H9 (cell line): ENCODE measurements around the gene SULT1E1. TPM values are rescaled to one million over a fixed set of nuclear protein-coding genes. Genes with fewer than 3 reads are reported as not detected.

Experiments used
- DNase-seq: peaks from one replicate; pipeline ENCODE4 v3.0.0-alpha.2; 2017
- H2AFZ ChIP-seq: one replicate; pipeline ENCODE4 v1.6.1; 2013; ENCODE audit warnings: mild to moderate bottlenecking, low read length, control low read depth, moderate library complexity
- H2AK5ac ChIP-seq: 2 replicates; pipeline ENCODE4 v1.6.1; 2013; ENCODE audit warnings: low read length, control low read depth, mixed read lengths; ENCODE audit not compliant: insufficient read length
- H2BK120ac ChIP-seq: one replicate; pipeline ENCODE4 v1.6.1; 2013; ENCODE audit warnings: low read depth, mild to moderate bottlenecking, low read length, control low read depth, inconsistent platforms; ENCODE audit not compliant: poor library complexity, severe bottlenecking
- H2BK12ac ChIP-seq: 2 replicates; pipeline ENCODE4 v1.6.1; 2013; ENCODE audit warnings: low read length, control low read depth, mixed read lengths, low read depth; ENCODE audit not compliant: insufficient read length
- H2BK15ac ChIP-seq: 2 replicates; pipeline ENCODE4 v1.6.1; 2013; ENCODE audit warnings: low read depth, low read length, control low read depth
- H2BK20ac ChIP-seq: one replicate; pipeline ENCODE4 v1.6.1; 2013; ENCODE audit warnings: low read depth, mild to moderate bottlenecking, low read length, control low read depth, inconsistent platforms; ENCODE audit not compliant: poor library complexity, severe bottlenecking
- H2BK5ac ChIP-seq: 2 replicates; pipeline ENCODE4 v1.6.1; 2013; ENCODE audit warnings: low read length, control low read depth, mixed read lengths; ENCODE audit not compliant: insufficient read length
- H3K14ac ChIP-seq: 2 replicates; pipeline ENCODE4 v1.6.1; 2013; ENCODE audit warnings: low read length, control low read depth; ENCODE audit not compliant: insufficient read depth
- H3K18ac ChIP-seq: 2 replicates; pipeline ENCODE4 v1.6.1; 2013; ENCODE audit warnings: low read depth, mild to moderate bottlenecking, mixed read lengths, low read length, control low read depth; ENCODE audit not compliant: insufficient read length
- H3K23ac ChIP-seq: 2 replicates; pipeline ENCODE4 v1.6.1; 2013; ENCODE audit warnings: low read length, control low read depth, mixed read lengths, low read depth; ENCODE audit not compliant: insufficient read length
- H3K23me2 ChIP-seq: 2 replicates; pipeline ENCODE4 v1.6.1; 2013; ENCODE audit warnings: low read depth, mild to moderate bottlenecking, mixed read lengths, low read length, control low read depth; ENCODE audit not compliant: insufficient read length, poor library complexity, severe bottlenecking
- H3K27ac ChIP-seq: 2 replicates; pipeline ENCODE4 v1.5.1; 2013; ENCODE audit warnings: low read length, control low read depth, mixed read lengths, low read depth; ENCODE audit not compliant: insufficient read length
- H3K27me3 ChIP-seq: 2 replicates; pipeline ENCODE4 v1.6.1; 2013; ENCODE audit warnings: low read length, control low read depth, inconsistent platforms; ENCODE audit not compliant: insufficient read depth
- H3K4ac ChIP-seq: 2 replicates; pipeline ENCODE4 v1.6.1; 2013; ENCODE audit warnings: low read depth, mild to moderate bottlenecking, control low read depth, inconsistent platforms, low read length, moderate library complexity
- H3K4me1 ChIP-seq: 2 replicates; pipeline ENCODE4 v1.6.1; 2013; ENCODE audit warnings: low read length, control low read depth, inconsistent platforms; ENCODE audit not compliant: insufficient read depth
- H3K4me2 ChIP-seq: 2 replicates; pipeline ENCODE4 v1.6.1; 2013; ENCODE audit warnings: low read length, control low read depth, mixed read lengths; ENCODE audit not compliant: insufficient read length, insufficient read depth
- H3K56ac ChIP-seq: 2 replicates; pipeline ENCODE4 v1.6.1; 2013; ENCODE audit warnings: low read depth, mild to moderate bottlenecking, mixed read lengths, low read length, control low read depth; ENCODE audit not compliant: insufficient read length
- H3K79me1 ChIP-seq: 2 replicates; pipeline ENCODE4 v1.6.1; 2013; ENCODE audit warnings: low read depth, mild to moderate bottlenecking, moderate library complexity, low read length, control low read depth, inconsistent platforms; ENCODE audit not compliant: insufficient read depth, poor library complexity, severe bottlenecking
- H3K79me2 ChIP-seq: 2 replicates; pipeline ENCODE4 v1.6.1; 2013; ENCODE audit warnings: low read length, control low read depth, inconsistent platforms; ENCODE audit not compliant: insufficient read depth
- H3K9ac ChIP-seq: 2 replicates; pipeline ENCODE4 v1.6.1; 2013; ENCODE audit warnings: low read length, control low read depth, mixed read lengths; ENCODE audit not compliant: insufficient read length; ENCODE audit errors: extremely low read depth
- H3K9me3 ChIP-seq: one replicate; pipeline ENCODE4 v1.6.1; 2013; ENCODE audit warnings: low read depth, low read length, inconsistent platforms; ENCODE audit not compliant: control insufficient read depth
- H3T11ph ChIP-seq: one replicate; pipeline ENCODE4 v1.6.1; 2013; ENCODE audit warnings: mild to moderate bottlenecking, low read length, control low read depth, inconsistent platforms
- H4K20me1 ChIP-seq: one replicate; pipeline ENCODE4 v1.6.1; 2013; ENCODE audit not compliant: control insufficient read depth, insufficient read length, insufficient read depth
- H4K5ac ChIP-seq: 2 replicates; pipeline ENCODE4 v1.6.1; 2013; ENCODE audit warnings: low read depth, mild to moderate bottlenecking, mixed read lengths, low read length, control low read depth; ENCODE audit not compliant: insufficient read length
- H4K8ac ChIP-seq: replicated peaks from 2 replicates; pipeline ENCODE4 v1.6.1; 2013; ENCODE audit warnings: low read length, control low read depth, mixed read lengths, low read depth; ENCODE audit not compliant: insufficient read length
- H4K91ac ChIP-seq: 2 replicates; pipeline ENCODE4 v1.6.1; 2013; ENCODE audit warnings: low read depth, mild to moderate bottlenecking, moderate library complexity, mixed read lengths, low read length, control low read depth; ENCODE audit not compliant: insufficient read length
- H3K27ac Mint-ChIP-seq, 3 experiments: 2 replicates in 2 of 3; 3 replicates in 1 of 3; pipeline ENCODE4 v1.8.0; 2020 to 2021; ENCODE audit warnings: mixed read lengths in 3 of 3, mild to moderate bottlenecking in 1 of 3, moderate library complexity in 1 of 3
- H3K27me3 Mint-ChIP-seq: 2 replicates; pipeline ENCODE4 v1.8.0; 2021; ENCODE audit warnings: low read depth, mild to moderate bottlenecking, moderate library complexity, mixed read lengths
- H3K36me3 Mint-ChIP-seq, 3 experiments: 2 replicates in 2 of 3; 3 replicates in 1 of 3; pipeline ENCODE4 v1.8.0; 2020 to 2021; ENCODE audit warnings: low read depth in 3 of 3, mixed read lengths in 3 of 3; ENCODE audit not compliant: insufficient read depth in 1 of 3
- H3K4me1 Mint-ChIP-seq, 2 experiments: 2 replicates each; pipeline ENCODE4 v1.8.0; 2020; ENCODE audit warnings: mixed read lengths in 2 of 2
- H3K4me3 Mint-ChIP-seq, 2 experiments: 2 replicates in 1 of 2; 3 replicates in 1 of 2; pipeline ENCODE4 v1.8.0; 2020 to 2021; ENCODE audit warnings: mild to moderate bottlenecking in 2 of 2, mixed read lengths in 2 of 2, moderate library complexity in 1 of 2
- H3K9me3 Mint-ChIP-seq, 2 experiments: 2 replicates in 1 of 2; 3 replicates in 1 of 2; pipeline ENCODE4 v1.8.0; 2020; ENCODE audit warnings: mild to moderate bottlenecking in 2 of 2, mixed read lengths in 2 of 2, moderate library complexity in 1 of 2
- CTCF ChIP-seq: fragments of 200-600 bp; sonication (generic); conservative IDR thresholded peaks from 3 replicates; pipeline ENCODE4 v1.8.0; 2021; ENCODE audit warnings: antibody characterized with exemption, mild to moderate bottlenecking
- WGBS: extraction: QIAGEN DNeasy Blood & Tissue Kit; methylation state at CpG from one replicate; pipeline ENCODE4 v1.1.7; 2013; ENCODE audit warnings: missing lambda C conversion rate, low lambda C conversion rate, mixed read lengths; ENCODE audit not compliant: insufficient read length; ENCODE audit errors: extremely low coverage; 5-methylcytosine and 5-hydroxymethylcytosine counted together
- total RNA-seq: library from RNA; stranded (reverse); gene quantifications from 2 replicates; pipeline ENCODE4 v1.2.1, GENCODE V29; 2021

SULT1E1 gene
- total RNA-seq, 1 experiment from 2014 or later, result not detected

GRCh38 chr4:69909195-69909594, 49.2 kb upstream of the SULT1E1 start:
- H3K36me3 Mint-ChIP-seq, result no peaks in the 10 kb centered on the region
- Histone ChIP-seq H2BK5ac (no peak overlapping the region), H3T11ph (no peak overlapping the region), H2BK20ac (no peak overlapping the region), H3K23ac (no peak overlapping the region), H3K56ac (no peak overlapping the region), H3K4me2 (no peak overlapping the region), H4K20me1 (no peaks in the 10 kb centered on the region), H2AFZ (no peak overlapping the region), H3K4me1 (no peaks in the 10 kb centered on the region), H2BK120ac (no peak overlapping the region), H4K5ac (no peak overlapping the region), H3K9ac (no peak overlapping the region), H4K91ac (no peak overlapping the region), H3K23me2 (no peaks in the 10 kb centered on the region), H3K79me2 (no peaks in the 10 kb centered on the region), H3K18ac (no peak overlapping the region), H4K8ac (no peak overlapping the region), H3K27me3 (no peaks in the 10 kb centered on the region), H2BK12ac (no peak overlapping the region), H3K27ac (no peak overlapping the region), H2AK5ac (no peak overlapping the region), H3K14ac (no peak overlapping the region), H3K9me3 (no peaks in the 10 kb centered on the region), H2BK15ac (no peak overlapping the region), H3K79me1 (no peaks in the 10 kb centered on the region), H3K4ac (no peak overlapping the region)
- no peak for TF ChIP-seq CTCF
- H3K9me3 Mint-ChIP-seq, result no peaks in the 10 kb centered on the region
- no peak overlapping the region for H3K27ac Mint-ChIP-seq
- H3K4me3 Mint-ChIP-seq, result no peak overlapping the region
- no CpG with 5 or more reads among the region's 4 CpGs for WGBS
- no peaks in the 10 kb centered on the region; the same call in 1 of the 2 replicates for H3K27me3 Mint-ChIP-seq
- H3K4me1 Mint-ChIP-seq, result no peaks in the 10 kb centered on the region
- DNase-seq, result no peak
